SU-DHL-6 (cell line): ENCODE results near the gene ALDH18A1.

Source experiments
- EZH2phosphoT487 ChIP-seq: fragments of 200-600 bp; sonication (generic), shearing (Covaris generic); conservative IDR thresholded peaks from 2 replicates; pipeline ENCODE4 v1.6.1; 2018; ENCODE audit warnings: mild to moderate bottlenecking, antibody characterized with exemption, low read length, moderate library complexity, mixed read lengths
- TF ChIP-seq, protein P1 (sequence below): fragments of 200-600 bp; sonication (generic); IDR thresholded peaks from one replicate; pipeline ENCODE4 v1.5.1; 2017; ENCODE audit warnings: antibody characterized with exemption, mild to moderate bottlenecking, low read length, moderate library complexity; ENCODE audit not compliant: insufficient read depth, poor library complexity, severe bottlenecking

DNA sequence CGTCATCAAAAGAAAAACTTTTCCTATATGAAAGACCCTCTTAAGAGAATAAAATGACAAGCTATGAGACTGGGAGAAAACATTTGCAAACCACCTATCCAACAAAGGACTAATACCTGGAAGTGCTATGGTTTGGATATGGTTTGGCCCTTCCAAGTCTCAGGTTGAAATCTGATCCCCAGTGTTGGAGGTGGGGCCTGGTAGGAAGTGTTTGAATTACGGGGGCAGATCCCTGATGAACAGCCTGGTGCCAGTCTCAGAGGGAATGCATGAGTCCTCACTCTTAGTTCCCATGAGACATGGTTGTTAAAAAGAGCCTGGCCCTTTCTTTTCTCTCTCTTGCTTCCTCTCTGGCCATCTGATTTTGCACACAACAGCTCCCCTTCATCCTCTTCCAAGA lies 6.3 kb downstream of the ALDH18A1 start:
- TF ChIP-seq, protein P1, sequence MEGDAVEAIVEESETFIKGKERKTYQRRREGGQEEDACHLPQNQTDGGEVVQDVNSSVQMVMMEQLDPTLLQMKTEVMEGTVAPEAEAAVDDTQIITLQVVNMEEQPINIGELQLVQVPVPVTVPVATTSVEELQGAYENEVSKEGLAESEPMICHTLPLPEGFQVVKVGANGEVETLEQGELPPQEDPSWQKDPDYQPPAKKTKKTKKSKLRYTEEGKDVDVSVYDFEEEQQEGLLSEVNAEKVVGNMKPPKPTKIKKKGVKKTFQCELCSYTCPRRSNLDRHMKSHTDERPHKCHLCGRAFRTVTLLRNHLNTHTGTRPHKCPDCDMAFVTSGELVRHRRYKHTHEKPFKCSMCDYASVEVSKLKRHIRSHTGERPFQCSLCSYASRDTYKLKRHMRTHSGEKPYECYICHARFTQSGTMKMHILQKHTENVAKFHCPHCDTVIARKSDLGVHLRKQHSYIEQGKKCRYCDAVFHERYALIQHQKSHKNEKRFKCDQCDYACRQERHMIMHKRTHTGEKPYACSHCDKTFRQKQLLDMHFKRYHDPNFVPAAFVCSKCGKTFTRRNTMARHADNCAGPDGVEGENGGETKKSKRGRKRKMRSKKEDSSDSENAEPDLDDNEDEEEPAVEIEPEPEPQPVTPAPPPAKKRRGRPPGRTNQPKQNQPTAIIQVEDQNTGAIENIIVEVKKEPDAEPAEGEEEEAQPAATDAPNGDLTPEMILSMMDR = no peak
- no peak for TF ChIP-seq EZH2phosphoT487
